ENCODE measurements around the gene ARPC5. TPM values are rescaled to one million over a fixed set of nuclear protein-coding genes. Genes with fewer than 3 reads are reported as not detected.

Gene ARPC5
- total RNA-seq, 2 experiments from 2014 or later: 130 to 136 TPM

GRCh38 chr1:183653876-183654451, 18.4 kb upstream of the ARPC5 start:
- H3K4me3 Mint-ChIP-seq: no peak overlapping the region
- peaks cover 33% of the 10 kb centered on the region for H3K4me1 Mint-ChIP-seq
- H3K27ac Mint-ChIP-seq: peak overlapping the region; percentile 22

DNA sequence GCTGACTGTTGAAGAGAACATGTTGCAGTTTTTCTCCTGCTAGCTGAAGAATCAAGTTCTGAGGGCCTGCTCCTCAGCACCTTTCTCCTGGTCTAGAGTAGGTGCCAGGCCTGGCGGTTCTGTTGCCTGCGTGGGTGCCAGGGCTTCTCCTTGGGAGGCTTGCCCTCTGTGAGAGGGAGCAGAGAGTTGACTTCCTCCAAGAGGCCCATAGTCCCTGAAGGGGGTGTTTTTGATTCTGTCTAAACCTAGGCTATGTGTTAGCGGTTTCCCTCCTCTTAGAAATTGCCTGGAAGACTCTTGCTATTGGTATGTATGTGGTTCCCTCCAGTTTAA, 17.8 kb upstream of the ARPC5 start:
- H3K36me3 Mint-ChIP-seq: no peaks in the 10 kb centered on the region
- no peak overlapping the region for H3K4me3 Mint-ChIP-seq
- H3K9me3 Mint-ChIP-seq: no peaks in the 10 kb centered on the region
- DNase-seq: no peak
- no peaks in the 10 kb centered on the region for H3K27me3 Mint-ChIP-seq
- peaks cover 33% of the 10 kb centered on the region for H3K4me1 Mint-ChIP-seq
- H3K27ac Mint-ChIP-seq: no peak overlapping the region

More at GRCh38 chr1:183653876-183654451, 18.4 kb upstream of the ARPC5 start:
- no peak for DNase-seq
- no peaks in the 10 kb centered on the region for H3K9me3 Mint-ChIP-seq
- no peaks in the 10 kb centered on the region for H3K27me3 Mint-ChIP-seq
- H3K36me3 Mint-ChIP-seq: no peaks in the 10 kb centered on the region

DNA sequence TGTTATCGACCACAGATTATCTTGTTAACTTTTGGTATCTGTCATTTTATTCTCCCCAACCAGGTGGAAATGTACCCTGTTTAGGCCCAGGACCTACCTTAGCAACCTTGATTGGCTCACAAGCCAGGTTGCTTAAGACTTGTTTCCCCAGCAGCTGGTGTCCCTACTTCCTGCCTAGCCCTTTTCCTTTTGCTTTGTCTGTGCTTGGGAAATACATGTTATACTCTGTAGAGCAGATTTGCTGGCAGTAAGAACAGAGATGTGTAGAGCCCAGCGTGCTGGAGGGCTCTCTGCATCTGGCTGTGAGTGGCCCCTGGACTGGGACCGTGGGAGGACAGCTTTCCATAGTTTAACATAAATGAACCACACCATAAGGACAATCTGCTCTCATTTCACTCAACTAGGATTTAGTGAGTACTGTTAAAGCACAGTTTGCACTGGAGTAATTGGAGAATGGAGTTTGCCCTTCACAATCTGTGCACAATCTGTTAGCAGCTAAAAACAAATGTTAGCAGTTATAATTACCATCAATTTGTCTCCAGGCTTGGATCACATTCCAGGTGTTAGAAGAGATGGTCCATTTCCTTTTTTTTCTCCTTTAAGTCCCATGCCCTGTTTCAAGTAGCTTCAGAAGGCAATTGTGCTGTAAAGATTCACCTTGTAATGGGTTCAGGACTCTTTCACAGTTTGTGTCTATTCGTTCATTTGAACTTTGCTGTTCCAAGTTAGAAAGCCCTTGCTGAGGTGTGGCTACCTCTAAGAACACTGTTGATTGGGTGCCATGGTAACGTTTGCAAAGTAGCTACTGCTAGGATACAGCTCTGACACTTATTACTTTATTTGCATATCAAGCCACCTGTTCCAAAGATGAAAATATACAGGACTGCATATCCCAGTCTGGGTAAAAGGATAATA, 17.2 kb upstream of the ARPC5 start, which contains the start of gene APOBEC4:
Gene APOBEC4, minus strand, starts transcription at position 770 of the 915 bp plus-strand sequence. CDS start 4,535 bp downstream, outside the sequence.
- Mint-ChIP-seq H3K36me3 (no peaks in the 10 kb centered on the region), H3K27me3 (no peaks in the 10 kb centered on the region), H3K4me3 (peak within 1 kb of the TSS; percentile 14), H3K4me1 (peaks cover 33% of the 10 kb centered on the region), H3K9me3 (no peaks in the 10 kb centered on the region), H3K27ac (peak within 1 kb of the TSS; percentile 85)
- DNase-seq: peak; percentile 3

- DNase-seq: peak; percentile 9
- H3K27ac Mint-ChIP-seq: peak overlapping the region; percentile 85
- H3K4me3 Mint-ChIP-seq: peak overlapping the region; percentile 46
- no peaks in the 10 kb centered on the region for H3K9me3 Mint-ChIP-seq
- peaks cover 33% of the 10 kb centered on the region for H3K4me1 Mint-ChIP-seq
- H3K36me3 Mint-ChIP-seq: no peaks in the 10 kb centered on the region
- no peaks in the 10 kb centered on the region for H3K27me3 Mint-ChIP-seq
Observed at GRCh38 chr1:183652107-183652506, 16.5 kb upstream of the ARPC5 start.

DNA sequence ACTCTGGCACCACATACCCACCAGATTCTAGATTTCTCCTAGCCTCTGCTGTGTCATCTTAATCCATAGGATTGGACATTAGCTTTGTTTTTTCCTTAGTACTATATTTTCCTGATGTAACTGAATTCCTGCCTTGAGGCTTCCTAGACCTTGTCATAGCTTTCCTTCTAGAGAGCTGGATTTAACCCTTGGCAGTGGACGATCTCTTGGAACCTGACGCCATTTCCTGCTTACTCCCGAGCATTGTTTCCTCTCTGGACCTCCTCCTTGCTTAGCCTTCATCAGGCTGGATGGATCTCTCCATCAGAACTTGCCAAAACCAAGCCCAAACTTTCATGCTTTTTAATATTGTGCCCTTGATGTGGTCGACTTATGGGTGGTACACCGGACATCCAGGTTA, 16.0 kb upstream of the ARPC5 start:
- no peak for DNase-seq
- Mint-ChIP-seq H3K36me3 (no peaks in the 10 kb centered on the region), H3K9me3 (no peaks in the 10 kb centered on the region), H3K27me3 (no peaks in the 10 kb centered on the region), H3K4me3 (peak overlapping the region; percentile 46), H3K27ac (peak overlapping the region; percentile 85), H3K4me1 (peaks cover 33% of the 10 kb centered on the region)

GRCh38 chr1:183648042-183648441, 12.5 kb upstream of the ARPC5 start:
- H3K9me3 Mint-ChIP-seq: no peaks in the 10 kb centered on the region
- H3K4me1 Mint-ChIP-seq: peaks cover 19% of the 10 kb centered on the region
- H3K27me3 Mint-ChIP-seq: no peaks in the 10 kb centered on the region
- no peak overlapping the region for H3K27ac Mint-ChIP-seq
- no peaks in the 10 kb centered on the region for H3K36me3 Mint-ChIP-seq
- no peak for DNase-seq
- no peak overlapping the region for H3K4me3 Mint-ChIP-seq

DNA sequence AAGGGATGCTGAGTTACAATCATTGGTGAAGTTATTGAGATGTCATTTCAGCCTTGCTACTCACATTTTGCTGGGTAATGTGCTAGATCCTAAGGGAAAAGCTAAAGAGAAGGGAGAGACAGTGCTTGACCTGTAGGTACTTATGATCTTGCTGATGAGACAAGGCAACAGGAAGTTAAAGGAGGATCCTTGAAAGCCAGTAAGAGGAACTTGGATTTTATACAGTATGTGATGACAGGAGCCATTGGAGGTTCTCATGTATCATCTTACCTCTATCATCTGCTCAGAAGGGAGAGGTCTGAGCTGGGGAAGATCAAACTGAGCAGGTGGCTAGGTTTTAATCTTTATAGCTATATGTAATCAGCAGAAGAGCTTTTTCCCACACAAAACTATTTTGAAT, 11.2 kb upstream of the ARPC5 start:
- no peaks in the 10 kb centered on the region for H3K9me3 Mint-ChIP-seq
- no peak overlapping the region for H3K27ac Mint-ChIP-seq
- no peaks in the 10 kb centered on the region for H3K36me3 Mint-ChIP-seq
- H3K27me3 Mint-ChIP-seq: no peaks in the 10 kb centered on the region
- H3K4me3 Mint-ChIP-seq: no peak overlapping the region
- no peak for DNase-seq
- H3K4me1 Mint-ChIP-seq: peaks cover 6% of the 10 kb centered on the region

- Mint-ChIP-seq H3K27me3 (no peaks in the 10 kb centered on the region), H3K9me3 (no peaks in the 10 kb centered on the region), H3K4me1 (no peaks in the 10 kb centered on the region), H3K4me3 (no peak overlapping the region), H3K27ac (no peak overlapping the region), H3K36me3 (no peaks in the 10 kb centered on the region)
- DNase-seq: no peak
Observed at GRCh38 chr1:183645531-183645930, 9.9 kb upstream of the ARPC5 start.

DNA sequence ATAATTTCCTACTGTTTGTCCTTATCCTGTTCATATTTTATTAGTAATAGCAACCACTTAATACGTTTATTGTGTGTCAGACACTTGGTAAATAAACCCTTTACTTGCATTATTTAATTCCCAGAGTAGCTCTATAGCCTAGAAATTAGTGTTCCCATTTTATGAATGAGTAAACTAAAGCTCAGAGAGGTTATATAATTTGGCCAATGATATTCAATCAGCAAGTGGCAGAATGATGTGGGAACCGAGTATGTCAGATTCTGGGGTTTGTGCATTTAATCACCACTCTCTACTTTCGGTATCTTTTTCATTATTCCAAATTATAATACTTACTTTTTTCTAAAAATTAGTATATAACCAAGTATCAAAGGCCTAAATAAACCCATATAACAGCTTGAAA, 6.6 kb upstream of the ARPC5 start:
- H3K4me1 Mint-ChIP-seq: peaks cover 1% of the 10 kb centered on the region

DNA sequence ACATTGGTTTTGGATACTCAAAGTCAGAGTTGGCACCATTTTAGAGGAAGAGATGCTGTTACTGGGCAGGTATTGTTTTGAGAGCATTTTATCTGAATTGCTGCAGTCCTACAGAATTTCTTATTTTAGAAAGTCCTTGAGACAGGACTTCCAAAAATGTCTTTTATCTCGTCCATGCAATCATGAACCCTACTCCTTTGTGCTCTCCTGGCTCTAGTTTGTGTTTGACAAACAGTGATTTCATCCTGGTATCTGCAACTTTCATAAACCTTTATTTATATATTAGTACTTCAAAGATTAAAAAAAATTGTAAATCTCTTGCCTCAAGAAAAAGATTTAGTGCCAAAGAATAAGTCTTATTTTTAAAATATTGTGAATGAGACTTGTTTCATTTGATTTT, 4.6 kb upstream of the ARPC5 start:
- no peak overlapping the region for H3K27ac Mint-ChIP-seq
- H3K9me3 Mint-ChIP-seq: no peaks in the 10 kb centered on the region
- DNase-seq: no peak
- H3K4me3 Mint-ChIP-seq: no peak overlapping the region
- peaks cover 2% of the 10 kb centered on the region for H3K36me3 Mint-ChIP-seq
- peaks cover 4% of the 10 kb centered on the region for H3K27me3 Mint-ChIP-seq
- peaks cover 14% of the 10 kb centered on the region for H3K4me1 Mint-ChIP-seq

More for the DNA sequence above, 6.6 kb upstream of the ARPC5 start:
- no peaks in the 10 kb centered on the region for H3K36me3 Mint-ChIP-seq
- no peaks in the 10 kb centered on the region for H3K27me3 Mint-ChIP-seq
- no peak overlapping the region for H3K27ac Mint-ChIP-seq
- H3K9me3 Mint-ChIP-seq: no peaks in the 10 kb centered on the region
- DNase-seq: no peak
- no peak overlapping the region for H3K4me3 Mint-ChIP-seq

DNA sequence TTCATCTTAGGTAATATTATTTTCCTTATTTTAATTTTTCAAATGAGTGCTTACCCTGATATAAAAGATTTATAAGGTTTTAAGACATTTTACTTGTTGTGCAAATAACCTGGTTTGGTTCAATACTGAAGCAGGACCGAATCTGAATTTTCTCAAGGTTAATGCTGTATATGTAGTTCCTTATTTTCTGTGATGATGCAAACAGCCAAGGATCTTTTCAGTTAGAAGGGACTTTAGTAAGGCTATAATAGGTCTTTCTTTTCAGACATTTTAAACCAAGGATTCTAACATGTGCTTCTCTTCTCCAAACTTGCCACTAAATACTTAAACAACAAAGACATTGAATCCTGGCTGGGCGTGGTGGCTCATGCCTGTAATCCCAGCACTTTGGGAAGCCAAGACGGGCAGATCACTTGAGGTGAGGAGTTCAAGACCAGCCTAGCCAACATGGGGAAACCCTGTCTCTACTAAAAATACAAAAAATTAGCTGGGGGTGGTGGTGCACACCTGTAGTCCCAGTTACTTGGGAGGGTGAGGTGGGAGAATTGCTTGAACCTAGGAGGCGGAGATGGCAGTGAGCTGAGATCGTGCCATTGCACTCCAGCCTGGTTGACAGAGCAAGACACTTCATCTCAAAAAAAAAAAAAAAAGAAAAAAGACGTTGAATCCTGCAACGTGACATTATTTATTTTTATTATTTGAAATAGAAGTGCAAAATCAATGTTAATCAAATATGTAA, 3.2 kb upstream of the ARPC5 start:
- Mint-ChIP-seq H3K27ac (no peak overlapping the region), H3K9me3 (no peaks in the 10 kb centered on the region), H3K36me3 (peaks cover 4% of the 10 kb centered on the region), H3K4me1 (peaks cover 14% of the 10 kb centered on the region), H3K4me3 (no peak overlapping the region), H3K27me3 (peaks cover 4% of the 10 kb centered on the region)
- no peak for DNase-seq

GRCh38 chr1:183636783-183637182, 1.2 kb upstream of the ARPC5 start:
- Mint-ChIP-seq H3K4me1 (peaks cover 25% of the 10 kb centered on the region), H3K9me3 (no peaks in the 10 kb centered on the region), H3K27ac (no peak overlapping the region), H3K4me3 (peak overlapping the region; percentile 99), H3K27me3 (peaks cover 4% of the 10 kb centered on the region), H3K36me3 (peaks cover 7% of the 10 kb centered on the region)
- DNase-seq: no peak

DNA sequence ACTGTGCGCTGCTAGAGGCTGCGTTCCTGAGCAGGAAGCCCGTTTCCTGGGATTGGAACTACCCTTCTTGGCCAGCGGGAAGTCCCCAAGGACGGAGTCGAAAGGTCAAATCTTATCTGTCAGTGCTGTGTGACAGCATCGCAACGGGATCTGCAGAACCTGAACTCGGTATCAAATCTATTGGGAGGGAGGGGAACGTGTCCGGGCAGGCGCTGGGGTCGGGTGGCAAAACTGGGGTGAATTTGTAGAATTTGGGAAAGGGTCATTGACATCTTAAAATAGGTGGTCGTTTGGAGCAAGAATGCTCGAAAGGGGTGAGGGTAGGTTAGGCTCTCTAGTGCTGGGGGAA, 725 bp upstream of the ARPC5 start:
- Mint-ChIP-seq H3K4me1 (peaks cover 28% of the 10 kb centered on the region), H3K4me3 (peak overlapping the region; percentile 99), H3K27ac (peak overlapping the region; percentile 99), H3K9me3 (no peaks in the 10 kb centered on the region), H3K27me3 (peaks cover 4% of the 10 kb centered on the region), H3K36me3 (peaks cover 9% of the 10 kb centered on the region)
- DNase-seq: no peak

DNA sequence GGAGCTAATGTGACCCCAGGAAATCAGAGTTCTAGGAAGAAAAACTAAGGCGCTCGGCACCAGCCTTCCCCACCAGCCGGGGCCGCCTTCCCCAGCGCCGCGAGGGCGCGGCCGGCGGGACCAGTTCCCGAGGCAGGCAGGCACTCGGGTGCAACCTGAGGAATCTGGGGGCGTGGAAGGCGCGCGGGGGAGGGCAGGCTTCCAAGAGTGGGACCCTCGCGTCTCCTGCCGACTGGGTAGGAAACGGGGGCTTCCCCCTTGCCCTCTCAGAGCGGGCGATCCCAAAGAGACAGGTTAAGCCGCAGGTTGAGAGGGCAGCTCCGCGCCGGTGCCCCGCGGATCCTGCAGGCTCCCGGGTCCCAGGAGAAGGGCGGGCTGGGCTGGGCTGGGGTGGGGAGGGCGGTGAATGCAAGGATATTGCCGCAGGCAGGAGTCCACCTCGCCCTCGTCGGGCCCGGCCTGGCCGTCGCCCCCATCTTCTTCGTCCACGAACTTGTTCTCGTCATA, 431 bp downstream of the ARPC5 start:
- peaks cover 4% of the 10 kb centered on the region for H3K27me3 Mint-ChIP-seq
- DNase-seq: peak; percentile 26
- H3K27ac Mint-ChIP-seq: peak overlapping the region; percentile 99
- peaks cover 16% of the 10 kb centered on the region for H3K36me3 Mint-ChIP-seq
- peaks cover 36% of the 10 kb centered on the region for H3K4me1 Mint-ChIP-seq
- peak overlapping the region; percentile 99 for H3K4me3 Mint-ChIP-seq
- H3K9me3 Mint-ChIP-seq: no peaks in the 10 kb centered on the region

DNA sequence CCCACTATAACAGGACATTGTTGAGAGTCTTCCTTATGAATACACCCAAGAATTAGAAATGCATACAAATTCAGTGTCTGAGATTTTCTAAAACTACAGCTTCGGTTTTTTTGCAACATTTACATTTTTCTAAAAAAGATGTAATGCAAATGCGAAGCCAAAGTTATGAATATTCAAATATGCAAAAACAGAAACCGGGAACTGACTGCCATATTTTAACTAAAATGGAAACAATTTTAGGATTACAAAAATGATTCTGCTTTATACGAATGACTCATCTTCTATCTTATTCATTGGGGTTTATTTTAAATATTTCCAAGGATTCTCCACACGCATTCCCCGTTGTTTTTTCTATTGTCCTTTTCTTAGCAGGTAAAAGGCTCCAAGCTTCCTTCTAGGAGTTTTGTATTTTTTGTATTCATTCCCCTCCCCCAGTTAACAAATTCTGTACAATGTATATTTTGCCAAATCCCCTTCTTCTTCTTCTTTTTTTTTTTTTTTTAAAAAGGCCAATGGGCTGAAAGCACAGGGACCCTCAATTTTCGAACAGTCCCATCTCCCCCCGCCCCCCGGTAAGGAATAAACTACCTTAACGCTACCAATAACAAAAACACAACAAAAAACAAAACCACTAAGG, 1.0 kb downstream of the ARPC5 start:
- Mint-ChIP-seq H3K36me3 (peaks cover 18% of the 10 kb centered on the region), H3K27me3 (peaks cover 4% of the 10 kb centered on the region), H3K9me3 (no peaks in the 10 kb centered on the region), H3K4me3 (peak overlapping the region; percentile 99), H3K27ac (peak overlapping the region; percentile 92), H3K4me1 (peaks cover 39% of the 10 kb centered on the region)
- DNase-seq: no peak
